NCI-H524 (cell line): ENCODE measurements around the gene PKHD1.
"Not testable (repeated sequence)": the region's sequence is repeated elsewhere in the genome, so short reads cannot be mapped to it uniquely, and the experiment has no call there.

Experiments
- DNase-seq, 2 experiments: peaks; one replicate each; lab custom pipeline; 2025; lab: John Stamatoyannopoulos, UW

Gene PKHD1

DNA sequence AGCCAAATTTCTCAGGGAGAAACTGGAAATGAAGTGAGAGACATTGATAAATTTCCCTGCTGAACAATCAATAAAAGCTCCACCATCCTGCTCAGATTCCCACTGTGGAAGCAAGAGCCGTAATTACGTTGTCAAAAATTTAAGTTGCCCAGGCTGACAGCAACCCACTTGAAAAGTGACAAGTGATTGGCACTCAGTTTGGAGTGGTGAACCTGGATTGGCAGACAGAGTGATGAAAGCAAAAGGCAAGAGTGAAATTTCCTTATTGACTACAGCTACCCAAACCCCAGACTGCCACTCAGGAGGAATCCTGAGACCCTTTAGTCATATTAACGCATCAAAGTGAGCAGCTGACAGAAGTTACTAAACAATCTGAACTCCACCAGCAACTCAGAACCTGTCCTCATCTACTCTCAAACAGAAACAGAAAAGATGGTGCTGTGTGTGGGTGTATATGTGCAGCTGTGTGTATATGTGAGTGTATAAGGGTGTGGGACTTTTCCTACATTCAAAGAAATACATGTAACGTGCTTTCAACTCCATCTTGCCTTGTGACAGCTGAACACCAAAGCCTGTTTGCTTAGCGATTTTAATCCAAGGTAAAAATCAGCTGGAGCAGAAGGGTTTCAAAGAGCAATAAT lies 157.4 kb downstream of the PKHD1 start:
- DNase-seq: no peak

DNA sequence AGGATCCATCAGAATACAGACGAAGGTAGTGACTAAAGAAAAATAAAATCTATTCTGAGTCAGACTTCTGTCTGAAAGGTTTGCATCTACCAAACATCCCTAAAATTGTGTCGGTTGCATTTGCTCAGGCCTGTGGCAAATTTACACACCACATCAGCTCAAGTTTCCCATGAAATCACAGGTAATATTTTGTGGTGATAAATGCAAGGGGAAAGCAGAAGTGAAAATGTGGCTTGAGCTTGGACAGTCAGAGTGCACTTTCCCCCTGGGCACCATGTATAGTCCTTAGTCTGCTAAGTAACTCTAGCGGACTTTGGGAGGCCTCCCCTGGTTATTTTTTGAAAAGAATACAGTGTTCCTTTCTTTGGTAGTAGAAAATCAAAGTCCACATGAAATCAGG lies 159.1 kb downstream of the PKHD1 start:
- no peak for DNase-seq

DNA sequence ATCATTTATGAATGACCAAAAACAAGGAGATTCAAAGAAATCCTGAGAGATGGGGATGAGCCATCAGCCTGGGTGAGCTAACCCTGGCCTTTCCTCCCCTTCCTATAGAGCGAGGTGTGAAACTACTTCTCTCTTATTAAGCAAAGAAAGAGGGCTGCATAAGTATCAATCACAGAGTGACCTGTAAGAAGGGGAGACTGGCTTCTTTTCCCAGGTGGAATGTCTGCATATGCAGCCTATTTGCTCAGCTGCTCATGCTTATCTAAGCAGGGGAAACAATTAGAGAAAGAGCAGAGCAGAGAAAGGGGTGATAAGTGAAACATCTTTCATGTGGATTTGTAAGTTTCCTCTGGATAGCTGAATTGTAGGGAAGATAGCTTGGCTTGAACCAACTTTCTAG lies 160.0 kb downstream of the PKHD1 start:
- no peak for DNase-seq

DNA sequence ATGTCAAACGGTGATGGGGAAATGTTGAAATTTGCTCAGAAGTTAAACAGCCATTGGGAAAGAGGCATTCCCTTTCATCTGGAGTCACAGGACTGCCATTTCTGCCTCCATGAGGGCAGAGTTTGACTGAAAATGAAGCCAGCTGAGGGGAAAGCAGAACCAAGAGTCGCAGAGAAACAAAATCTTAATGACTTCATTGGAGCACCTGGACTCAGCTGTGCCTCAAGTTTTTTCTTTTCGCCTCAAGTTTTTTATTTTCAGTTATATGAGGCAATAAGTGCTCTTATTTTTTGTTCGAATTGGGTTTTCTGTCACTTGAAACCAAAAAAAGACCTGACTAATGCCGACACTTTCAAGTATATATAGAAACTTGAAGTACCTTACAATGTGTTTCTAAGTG lies 161.3 kb downstream of the PKHD1 start:
- no peak for DNase-seq

DNA sequence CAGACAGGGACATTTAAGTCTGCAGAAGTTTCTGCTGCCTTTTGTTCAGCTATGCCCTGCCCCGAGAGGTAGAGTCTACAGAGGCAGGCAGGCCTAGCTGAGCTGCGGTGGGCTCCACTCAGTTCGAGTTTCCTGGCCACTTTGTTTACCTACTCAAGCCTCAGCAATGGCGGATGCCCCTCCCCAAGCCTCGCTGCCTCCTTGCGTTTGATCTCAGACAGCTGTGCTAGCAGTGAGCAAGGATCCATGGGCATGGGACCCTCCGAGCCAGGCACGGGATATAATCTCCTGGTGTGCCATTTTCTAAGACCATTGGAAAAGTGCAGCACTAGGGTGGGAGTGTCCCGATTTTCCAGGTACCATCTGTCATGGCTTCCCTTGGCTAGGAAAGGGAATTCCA lies 164.9 kb downstream of the PKHD1 start:
- DNase-seq: not testable (repeated sequence)

DNA sequence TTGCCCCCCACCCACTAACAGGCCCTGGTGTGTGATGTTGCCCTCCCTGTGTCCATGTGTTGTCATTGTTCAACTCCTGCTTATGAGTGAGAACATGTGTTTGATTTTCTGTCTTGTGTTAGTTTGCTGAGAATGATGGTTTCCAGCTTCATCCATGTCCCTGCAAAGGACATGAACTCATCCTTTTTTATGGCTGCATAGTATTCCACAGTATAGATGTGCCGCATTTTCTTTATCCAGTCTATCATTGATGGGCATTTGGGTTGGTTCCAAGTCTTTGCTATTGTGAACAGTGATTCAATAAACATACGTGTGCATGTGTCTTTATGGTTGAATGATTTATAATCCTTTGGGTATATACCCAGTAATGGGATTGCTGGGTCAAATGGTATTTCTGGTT lies 169.1 kb downstream of the PKHD1 start:
- DNase-seq: not testable (repeated sequence)

GRCh38 chr6:51915098-51915497 lies 172.3 kb downstream of the PKHD1 start:
- DNase-seq: no peak

GRCh38 chr6:51913265-51913664 lies 174.1 kb downstream of the PKHD1 start:
- no peak for DNase-seq

DNA sequence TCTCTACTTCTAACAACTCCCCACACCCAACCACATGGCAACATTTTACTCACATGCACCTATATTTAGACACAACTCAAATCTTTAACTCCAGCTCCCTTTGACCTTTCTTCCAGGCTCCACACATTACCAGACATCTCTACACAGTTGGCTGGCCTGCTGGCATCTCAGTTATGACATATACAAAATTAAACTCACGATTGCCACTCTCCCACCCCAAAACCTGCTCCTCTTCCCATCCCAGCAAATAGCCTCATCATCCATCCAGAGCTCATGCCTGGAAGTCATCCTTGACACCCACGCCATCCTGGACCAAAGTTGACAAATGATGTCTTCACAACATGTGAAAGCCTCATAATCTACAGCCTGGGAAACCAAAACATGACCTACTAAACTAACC lies 176.6 kb downstream of the PKHD1 start:
- DNase-seq: no peak

DNA sequence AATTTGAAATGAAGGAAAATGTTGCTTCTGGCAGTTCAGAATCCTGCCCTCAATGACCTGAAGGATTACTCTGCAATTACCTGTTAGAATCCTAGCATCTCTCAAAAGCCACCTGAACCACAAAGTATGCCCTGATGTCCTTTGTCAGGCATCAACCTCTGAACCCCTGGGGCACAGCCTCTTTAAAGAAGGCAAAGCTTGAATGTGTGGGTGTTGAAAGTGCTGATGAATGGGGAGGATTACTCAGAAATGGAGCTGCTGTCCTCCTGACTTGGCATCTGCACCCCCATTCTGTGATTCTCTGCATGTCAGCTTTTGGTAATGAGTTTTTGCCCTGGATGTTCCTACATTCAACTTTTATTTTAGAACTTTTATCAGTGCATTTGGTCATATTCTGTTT lies 179.2 kb downstream of the PKHD1 start:
- no peak for DNase-seq

DNA sequence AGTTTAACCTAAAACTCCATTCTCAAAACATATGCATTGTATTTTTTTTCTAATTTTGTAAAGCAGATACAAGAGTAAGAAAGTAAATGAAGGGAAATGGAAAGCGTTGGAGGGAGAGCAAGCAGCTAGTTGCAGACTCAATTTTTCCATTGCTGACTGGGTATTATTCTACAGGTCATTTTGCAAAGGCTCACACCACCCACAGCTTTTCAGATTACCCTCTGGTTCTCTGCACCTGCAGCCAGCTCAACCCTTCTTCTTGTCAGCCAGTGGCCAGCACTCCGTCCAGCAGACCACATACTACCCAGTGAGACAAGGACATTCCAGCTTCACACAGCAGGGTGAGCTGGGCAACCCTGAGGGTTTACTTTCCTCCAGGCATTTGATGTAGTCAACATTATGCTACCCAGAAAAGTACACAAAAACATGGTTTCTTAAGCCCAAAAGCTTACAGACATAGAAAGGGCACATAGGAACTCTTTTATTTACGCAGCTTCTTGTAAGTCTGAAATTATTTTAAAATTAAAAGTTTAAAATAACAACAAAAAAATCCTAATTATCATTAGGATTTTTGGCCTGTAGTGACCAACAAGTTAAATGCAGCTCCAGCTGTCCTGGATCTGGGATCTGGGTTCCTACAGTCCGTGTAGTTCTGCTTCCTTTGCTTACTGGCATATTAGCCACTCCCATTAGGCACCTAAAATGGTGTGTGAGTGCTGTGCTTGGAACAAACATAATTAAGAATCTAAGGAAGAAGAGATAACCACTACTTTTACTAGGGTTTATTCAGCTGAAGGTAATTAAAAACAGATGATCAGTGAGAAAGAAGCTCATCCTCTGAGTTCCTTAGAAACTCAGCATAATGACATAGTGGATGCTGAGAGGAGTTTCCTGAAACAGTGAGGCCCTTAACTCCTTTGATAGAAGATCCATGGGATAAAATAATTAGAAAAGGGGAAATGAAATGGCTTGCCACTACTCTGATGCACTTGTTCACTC lies 185.3 kb downstream of the PKHD1 start:
- DNase-seq: no peak

DNA sequence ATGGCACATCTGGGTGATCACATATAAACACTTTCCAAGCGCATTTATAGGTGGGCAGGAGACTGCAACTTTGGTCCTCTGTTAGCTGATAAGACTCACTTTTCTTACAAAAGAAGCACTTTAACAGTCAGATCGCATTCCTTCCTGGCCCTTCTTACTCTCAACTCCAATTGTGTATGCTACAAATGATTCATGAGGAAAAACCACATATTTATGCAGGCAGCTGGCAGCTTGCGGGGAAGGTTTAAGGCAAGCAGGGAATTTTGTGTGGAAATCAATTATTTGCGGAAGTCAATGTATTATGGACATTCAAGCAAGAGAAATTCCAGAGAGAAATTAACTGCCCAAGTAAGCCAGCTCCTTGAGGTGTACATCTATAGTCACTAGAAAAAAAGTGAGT lies 194.0 kb downstream of the PKHD1 start:
- no peak for DNase-seq

DNA sequence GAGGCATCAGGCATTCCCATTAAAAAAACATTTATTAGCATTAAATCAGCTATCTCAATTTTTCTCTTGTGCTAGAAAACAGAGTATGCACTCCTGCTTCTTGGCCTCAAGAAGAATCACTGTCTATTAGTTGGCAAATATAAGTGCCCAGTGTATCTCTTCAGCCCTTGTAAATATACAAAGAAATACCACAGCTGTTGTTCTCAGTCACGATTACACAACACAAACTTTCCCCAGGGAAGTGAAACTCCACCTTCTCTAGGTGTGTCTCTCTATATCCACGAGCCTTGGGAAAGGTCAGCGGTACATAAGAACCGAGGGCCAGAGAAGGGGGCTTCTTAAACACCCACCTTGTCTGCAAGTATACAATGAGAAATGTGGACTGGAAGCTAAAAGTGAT lies 194.7 kb downstream of the PKHD1 start:
- DNase-seq: no peak

DNA sequence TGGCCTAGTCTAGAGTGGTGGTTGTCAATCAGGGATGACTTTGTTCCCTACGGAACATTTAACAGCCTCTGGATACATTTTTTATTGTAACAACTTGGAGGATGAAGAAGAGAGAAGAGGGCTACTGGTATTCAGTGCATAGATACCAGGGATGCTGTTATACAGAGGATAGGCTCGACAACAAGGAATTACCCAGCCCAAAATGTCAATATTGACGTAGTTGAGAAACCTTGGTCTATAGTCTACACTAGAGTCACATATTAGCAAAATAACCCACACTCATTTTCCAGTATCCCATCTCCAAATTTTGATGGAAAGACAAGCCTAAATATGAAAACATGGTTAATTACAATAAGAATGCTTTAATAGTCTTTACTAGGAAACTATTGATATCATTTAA lies 195.1 kb downstream of the PKHD1 start:
- DNase-seq: no peak

DNA sequence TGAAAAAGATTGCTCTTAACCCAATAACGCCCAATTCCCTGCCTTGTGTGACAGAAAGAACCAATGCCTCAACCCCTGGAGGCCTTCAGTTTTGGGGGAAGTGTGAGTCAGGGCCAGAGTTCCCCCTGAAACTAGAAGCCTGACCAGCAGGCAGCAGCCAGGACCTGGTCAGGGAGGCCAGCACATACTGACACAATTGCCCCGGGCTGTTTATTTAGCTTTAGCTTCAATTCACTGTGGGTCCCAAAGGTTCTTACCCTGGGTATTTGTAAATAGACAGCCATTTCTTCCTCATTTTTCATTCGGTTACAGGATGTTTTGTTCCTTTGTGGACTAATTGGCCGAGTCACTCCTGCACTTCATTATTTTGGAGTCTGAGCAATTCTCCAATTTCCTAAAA lies 195.6 kb downstream of the PKHD1 start:
- DNase-seq: no peak

- DNase-seq: no peak
Measured at GRCh38 chr6:51887859-51888258, 199.6 kb downstream of the PKHD1 start.

GRCh38 chr6:51885957-51886356 lies 201.5 kb downstream of the PKHD1 start:
- DNase-seq: no peak

DNA sequence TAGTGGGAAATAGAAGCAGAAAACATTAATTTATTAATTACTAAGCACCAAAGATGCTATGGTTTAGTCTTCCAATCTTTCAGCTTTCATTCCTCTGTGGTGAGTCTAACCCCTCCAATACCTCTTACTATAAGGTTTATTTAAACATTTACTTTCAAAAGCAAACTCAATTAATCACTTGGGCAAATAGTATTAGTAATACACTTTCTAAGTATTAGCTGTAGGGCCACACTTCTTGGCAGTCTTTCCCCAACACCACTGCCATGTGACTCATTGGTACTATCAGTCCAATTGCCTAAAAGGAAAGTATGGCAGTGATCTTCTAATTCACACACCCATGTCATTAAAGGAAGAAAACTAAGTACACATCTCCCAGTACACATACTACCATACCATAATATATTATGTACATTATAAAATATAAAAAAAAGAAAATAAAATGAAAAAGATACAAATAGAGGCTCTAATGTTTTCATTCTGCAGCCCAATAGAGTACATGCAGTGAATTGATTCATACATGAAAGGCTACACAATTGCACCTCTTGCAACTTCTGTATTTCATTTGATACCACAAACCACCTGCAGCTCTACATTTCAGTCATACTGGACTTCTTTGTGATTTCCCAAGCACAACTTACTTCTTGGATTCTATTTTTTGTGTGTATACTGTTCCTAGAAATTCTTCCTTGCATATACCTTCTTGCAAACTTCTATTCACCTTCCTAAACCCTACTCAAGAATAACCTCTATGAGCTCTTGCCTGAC lies 218.6 kb downstream of the PKHD1 start:
- no peak for DNase-seq

DNA sequence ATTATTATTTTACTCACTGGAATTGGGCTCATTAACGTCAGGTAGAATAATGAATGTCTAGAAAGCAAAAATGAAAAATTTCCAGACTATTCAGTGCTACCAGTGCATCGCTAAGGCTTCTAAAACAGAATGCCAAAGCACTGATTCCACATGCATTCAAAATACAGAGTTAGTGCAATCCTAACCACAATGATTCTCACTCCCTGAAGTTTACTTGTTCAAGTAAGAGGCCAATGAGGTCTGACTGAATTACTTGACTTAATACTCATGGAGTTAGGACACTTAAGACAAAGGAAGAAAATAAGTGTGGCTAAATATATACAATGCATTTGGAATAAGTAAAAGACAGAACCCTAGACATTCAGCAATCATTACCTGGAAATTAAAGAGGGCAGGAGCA lies 220.5 kb downstream of the PKHD1 start:
- DNase-seq: no peak

DNA sequence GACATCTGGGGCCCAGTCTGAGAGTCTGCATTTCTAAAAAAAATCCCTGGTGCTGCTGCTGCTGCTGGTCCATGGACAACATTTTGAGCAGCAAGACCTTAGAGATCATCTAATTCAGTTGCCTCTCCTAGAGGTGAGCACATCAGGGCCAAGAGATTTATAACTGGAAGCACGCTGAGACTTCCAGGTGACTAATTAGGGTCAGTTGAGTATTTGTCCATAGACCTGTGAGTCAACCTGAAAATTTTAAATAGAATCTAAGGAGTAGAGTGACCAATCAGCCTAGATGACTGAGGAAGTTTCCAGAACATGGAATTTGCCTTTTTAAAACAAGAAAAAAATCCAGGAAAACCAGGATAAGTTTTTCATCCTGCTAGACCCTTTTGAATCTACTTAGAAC lies 221.4 kb downstream of the PKHD1 start:
- no peak for DNase-seq

- no peak for DNase-seq
Measured at GRCh38 chr6:51865176-51865575, 222.2 kb downstream of the PKHD1 start.

DNA sequence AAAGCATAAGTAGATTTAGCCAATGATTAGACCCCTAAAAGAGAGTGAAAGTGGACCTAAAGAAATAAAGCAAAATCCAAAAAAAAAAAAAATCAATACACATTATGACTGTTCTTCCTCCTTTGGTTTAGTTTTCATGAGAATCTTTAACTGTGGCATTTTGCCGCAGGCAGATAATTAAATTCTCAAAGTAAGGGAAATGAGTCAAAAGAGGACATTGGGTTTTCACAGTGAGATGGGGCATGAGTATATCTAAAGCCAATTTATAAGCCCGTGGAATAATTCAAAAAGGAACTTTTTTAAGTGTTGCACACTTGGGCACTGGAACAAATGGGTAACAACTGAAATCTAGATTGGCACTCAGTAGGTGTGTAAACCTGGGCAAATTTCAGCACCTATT lies 230.3 kb downstream of the PKHD1 start:
- DNase-seq: no peak

DNA sequence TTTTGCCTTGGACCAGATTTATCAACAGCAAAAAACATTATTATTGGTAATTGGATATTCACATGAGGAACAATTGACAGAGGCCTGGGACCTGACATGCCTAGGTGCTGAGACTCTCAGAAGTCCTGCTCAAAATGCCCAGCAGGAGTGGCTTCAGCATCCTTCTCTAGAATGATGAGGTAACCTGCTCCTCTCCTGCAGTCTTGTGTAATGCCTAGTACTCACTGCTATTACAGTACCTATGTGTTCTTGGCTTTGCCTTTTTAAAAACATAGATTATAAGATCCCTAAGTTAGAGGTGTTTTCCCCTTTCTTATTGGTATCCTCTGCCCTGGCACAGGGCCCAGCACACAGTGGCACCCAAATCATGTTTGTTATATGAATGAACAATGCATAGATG lies 230.9 kb downstream of the PKHD1 start:
- no peak for DNase-seq
